GM23248 (cell line): ENCODE measurements around the gene RNF152. TPM values are rescaled to one million over a fixed set of nuclear protein-coding genes. Genes with fewer than 3 reads are reported as not detected.
A peak's percentile ranks its signal among the peaks of the same experiment; 100 is the strongest.

ENCODE experiments used
- DNase-seq: peaks from one replicate; pipeline ENCODE4 v3.0.0-alpha.2; 2015
- H2AFZ ChIP-seq: fragments of 200-600 bp; sonication (generic); 2 replicates; pipeline ENCODE4 v1.6.1; 2016; ENCODE audit warnings: antibody characterized with exemption
- H3F3A ChIP-seq: fragments of 200-600 bp; sonication (generic); 2 replicates; pipeline ENCODE4 v1.6.1; 2016; ENCODE audit warnings: mild to moderate bottlenecking, antibody characterized with exemption, mixed run types; ENCODE audit not compliant: insufficient read depth
- H3K27ac ChIP-seq: fragments of 200-600 bp; sonication (generic); 2 replicates; pipeline ENCODE4 v1.5.1; 2016; ENCODE audit warnings: mild to moderate bottlenecking
- H3K27me3 ChIP-seq: fragments of 200-600 bp; sonication (generic); replicated peaks from 2 replicates; pipeline ENCODE4 v1.6.1; 2016; ENCODE audit warnings: mild to moderate bottlenecking; ENCODE audit not compliant: insufficient read depth
- H3K36me3 ChIP-seq: fragments of 200-600 bp; sonication (generic); 2 replicates; pipeline ENCODE4 v1.6.1; 2016; ENCODE audit warnings: low read depth, mild to moderate bottlenecking
- H3K4me1 ChIP-seq: fragments of 200-600 bp; sonication (generic); 2 replicates; pipeline ENCODE4 v1.6.1; 2016; ENCODE audit warnings: mild to moderate bottlenecking; ENCODE audit not compliant: insufficient read depth
- H3K4me2 ChIP-seq: fragments of 200-600 bp; sonication (generic); one replicate; pipeline ENCODE4 v1.6.1; 2016; ENCODE audit warnings: mild to moderate bottlenecking; ENCODE audit not compliant: unreplicated experiment
- H3K4me3 ChIP-seq: fragments of 200-600 bp; sonication (generic); 2 replicates; pipeline ENCODE4 v1.5.1; 2016; ENCODE audit warnings: mild to moderate bottlenecking
- H3K79me2 ChIP-seq: fragments of 200-600 bp; sonication (generic); 2 replicates; pipeline ENCODE4 v1.6.1; 2016; ENCODE audit warnings: mild to moderate bottlenecking; ENCODE audit not compliant: insufficient read depth
- H3K9ac ChIP-seq: fragments of 200-600 bp; sonication (generic); 2 replicates; pipeline ENCODE4 v1.6.1; 2016; ENCODE audit warnings: mild to moderate bottlenecking
- H3K9me2 ChIP-seq: fragments of 200-600 bp; sonication (generic); 2 replicates; pipeline ENCODE4 v1.6.1; 2016; ENCODE audit warnings: mixed run types, mild to moderate bottlenecking, moderate library complexity; ENCODE audit not compliant: insufficient read depth
- H3K9me3 ChIP-seq: fragments of 200-600 bp; sonication (generic); one replicate; pipeline ENCODE4 v1.6.1; 2017; ENCODE audit warnings: low read depth
- H4K20me1 ChIP-seq: fragments of 200-600 bp; sonication (generic); 2 replicates; pipeline ENCODE4 v1.6.0; 2016; ENCODE audit not compliant: insufficient read depth
- EZH2 ChIP-seq: fragments of 200-600 bp; sonication (generic); IDR thresholded peaks from 2 replicates; pipeline ENCODE4 v1.6.1; 2018; ENCODE audit warnings: antibody characterized with exemption, mild to moderate bottlenecking; ENCODE audit not compliant: insufficient read depth, poor library complexity, severe bottlenecking
- EZH2phosphoT487 ChIP-seq: fragments of 200-600 bp; sonication (generic); IDR thresholded peaks from 2 replicates; pipeline ENCODE4 v1.6.1; 2018; ENCODE audit warnings: antibody characterized with exemption, moderate library complexity, mild to moderate bottlenecking, low read depth; ENCODE audit not compliant: insufficient read depth
- WGBS, 2 experiments: methylation state at CpG; one replicate each; pipeline ENCODE4 v1.1.6; 2015 to 2017; ENCODE audit warnings: low lambda C conversion rate in 2 of 2, low coverage in 1 of 2; ENCODE audit errors: missing lambda C conversion rate in 2 of 2; 5-methylcytosine and 5-hydroxymethylcytosine counted together
- in situ Hi-C: fragments of 300-500 bp; cut with MboI; formaldehyde crosslinking; loops from 2 replicates; pipeline ENCODE4 v1.15.0; 2020
- polyA plus RNA-seq: library from polyadenylated mRNA; unstranded; fragments of >200 nt; fragmentation: Nextera tagmentation; extraction: Ambion mirVana; gene quantifications from 2 replicates; pipeline ENCODE4 v1.2.1, GENCODE V29; 2016
- total RNA-seq: library from RNA; depleted of rRNA; stranded (reverse); fragments of >200 nt; shearing (Covaris generic); gene quantifications from 2 replicates; pipeline ENCODE4 v1.2.3, GENCODE V29; 2014; rRNA removed

Gene RNF152, protein sequence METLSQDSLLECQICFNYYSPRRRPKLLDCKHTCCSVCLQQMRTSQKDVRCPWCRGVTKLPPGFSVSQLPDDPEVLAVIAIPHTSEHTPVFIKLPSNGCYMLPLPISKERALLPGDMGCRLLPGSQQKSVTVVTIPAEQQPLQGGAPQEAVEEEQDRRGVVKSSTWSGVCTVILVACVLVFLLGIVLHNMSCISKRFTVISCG
- total RNA-seq = 5.4 and 11.3 TPM in 2 replicates
- polyA plus RNA-seq = 1.9 and 2.3 TPM in 2 replicates

GRCh38 chr18:61892683-61893308 lies at the start of gene RNF152:
TSS of gene RNF152 (minus strand) at chr18:61893007. CDS start at chr18:61816463, 76,544 bp downstream.
- H3K9ac ChIP-seq = peak within 1 kb of the TSS; percentile 81
- H3K79me2 ChIP-seq = peaks cover 51% of the 10 kb centered on the region
- DNase-seq = peak; percentile 59
- in situ Hi-C loops = loop anchor here (10.0 kb wide), 1 partner anchor 308 kb away; no protein-coding TSS in a partner anchor
- WGBS, 2 experiments = 16 to 19% methylated on average over 23 to 28 of the region's 28 CpGs
- H4K20me1 ChIP-seq = no peaks in the 10 kb centered on the region
- H3K9me2 ChIP-seq = no peaks in the 10 kb centered on the region
- 0 out of 2 replicates have a peak, but pooled peaks cover 3% of the 10 kb centered on the region for H3F3A ChIP-seq
- H2AFZ ChIP-seq = peak within 1 kb of the TSS; percentile 83
- H3K27me3 ChIP-seq = no peaks in the 10 kb centered on the region
- H3K4me3 ChIP-seq = peak within 1 kb of the TSS; percentile 96
- peaks cover 9% of the 10 kb centered on the region; the same call in 1 of the 2 replicates for H3K4me1 ChIP-seq
- peak within 1 kb of the TSS; percentile 88 for H3K4me2 ChIP-seq
- no peaks in the 10 kb centered on the region; the same call in 1 of the 2 replicates for H3K36me3 ChIP-seq
- no peaks in the 10 kb centered on the region for H3K9me3 ChIP-seq
- no peak within 1 kb of the TSS for H3K27ac ChIP-seq
- TF ChIP-seq EZH2 (no peak), EZH2phosphoT487 (no peak)

GRCh38 chr18:61941948-61942471 lies 49.2 kb upstream of the RNF152 start:
- no peak for TF ChIP-seq EZH2phosphoT487
- TF ChIP-seq EZH2 = no peak
- no peaks in the 10 kb centered on the region for H4K20me1 ChIP-seq
- H3K4me3 ChIP-seq = no peak overlapping the region
- no peaks in the 10 kb centered on the region for H3K27me3 ChIP-seq
- DNase-seq = no peak
- H3K79me2 ChIP-seq = no peaks in the 10 kb centered on the region
- H3K4me1 ChIP-seq = peaks cover 4% of the 10 kb centered on the region
- no peaks in the 10 kb centered on the region for H3K9me2 ChIP-seq
- peak overlapping the region; percentile 63 for H2AFZ ChIP-seq
- H3K9me3 ChIP-seq = no peaks in the 10 kb centered on the region
- WGBS, 2 experiments = 94 to 100% methylated on average over 1 of the region's 1 CpG
- no peak overlapping the region for H3K4me2 ChIP-seq
- in situ Hi-C loops = loop anchor here (10.0 kb wide), 1 partner anchor 63 kb away; no protein-coding TSS in a partner anchor
- no peaks in the 10 kb centered on the region for H3K36me3 ChIP-seq
- no peak overlapping the region for H3K27ac ChIP-seq
- no peaks in the 10 kb centered on the region for H3F3A ChIP-seq
- no peak overlapping the region for H3K9ac ChIP-seq

GRCh38 chr18:61939046-61939674 lies 46.4 kb upstream of the RNF152 start:
- H3K4me3 ChIP-seq = no peak overlapping the region
- TF ChIP-seq EZH2phosphoT487 = no peak
- TF ChIP-seq EZH2 = no peak
- 59 to 61% methylated on average over 4 of the region's 4 CpGs for WGBS, 2 experiments
- no peaks in the 10 kb centered on the region for H3K9me3 ChIP-seq
- in situ Hi-C loops = no loop called here
- H3K4me2 ChIP-seq = no peak overlapping the region
- DNase-seq = no peak
- H3K36me3 ChIP-seq = no peaks in the 10 kb centered on the region
- no peaks in the 10 kb centered on the region for H3K27me3 ChIP-seq
- H3K9me2 ChIP-seq = no peaks in the 10 kb centered on the region
- H3K79me2 ChIP-seq = no peaks in the 10 kb centered on the region
- H4K20me1 ChIP-seq = no peaks in the 10 kb centered on the region
- H2AFZ ChIP-seq = no peak overlapping the region
- no peak overlapping the region for H3K27ac ChIP-seq
- H3K4me1 ChIP-seq = no peaks in the 10 kb centered on the region
- H3F3A ChIP-seq = no peaks in the 10 kb centered on the region
- H3K9ac ChIP-seq = no peak overlapping the region

DNA sequence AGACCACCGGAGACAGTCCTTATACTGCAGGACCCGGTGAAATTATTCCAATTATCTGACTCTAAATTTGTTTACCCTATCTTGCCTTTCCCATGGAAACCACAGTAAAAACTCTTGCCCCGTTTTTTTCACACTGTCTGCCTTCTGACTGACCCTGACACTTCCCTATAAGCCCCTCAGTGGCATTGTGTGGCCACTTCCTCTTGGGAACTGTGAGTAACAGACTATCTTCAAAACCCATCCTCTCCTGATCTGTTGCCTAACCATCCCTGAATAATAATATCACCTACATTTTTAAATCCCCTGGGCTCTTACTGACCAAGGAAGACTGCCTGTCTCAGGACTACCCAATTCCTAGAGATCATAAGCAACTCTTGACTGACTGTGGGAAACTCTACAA lies 42.6 kb upstream of the RNF152 start:
- Histone ChIP-seq H3K27ac (no peak overlapping the region), H3K36me3 (no peaks in the 10 kb centered on the region), H3K9me2 (no peaks in the 10 kb centered on the region), H3K27me3 (no peaks in the 10 kb centered on the region), H4K20me1 (no peaks in the 10 kb centered on the region), H3K9ac (no peak overlapping the region), H3F3A (no peaks in the 10 kb centered on the region), H3K9me3 (no peaks in the 10 kb centered on the region), H2AFZ (no peak overlapping the region), H3K4me1 (no peaks in the 10 kb centered on the region), H3K4me3 (no peak overlapping the region), H3K4me2 (no peak overlapping the region), H3K79me2 (no peaks in the 10 kb centered on the region)
- WGBS, 2 experiments = 73 to 80% methylated on average over 3 of the region's 3 CpGs
- no peak for DNase-seq
- TF ChIP-seq EZH2phosphoT487 (no peak), EZH2 (no peak)
- in situ Hi-C loops = no loop called here
